SH-SY5Y (cell line): ENCODE measurements around the gene XYLB.

ENCODE experiments used
- GATA2 ChIP-seq: IDR thresholded peaks from 2 replicates; pipeline ENCODE4 v1.6.1; 2011; ENCODE audit warnings: mild to moderate bottlenecking, low read depth, low read length
- GATA3 ChIP-seq: IDR thresholded peaks from 2 replicates; pipeline ENCODE4 v1.6.1; 2011; ENCODE audit warnings: low read depth, mild to moderate bottlenecking, low read length, moderate library complexity

GRCh38 chr3:38368238-38368637 lies 21.7 kb downstream of the XYLB start:
- no peak for TF ChIP-seq GATA3
- no peak for TF ChIP-seq GATA2
